ENCODE data around the gene MAPK1. TPM values are rescaled to one million over a fixed set of nuclear protein-coding genes. Genes with fewer than 3 reads are reported as not detected.

The MAPK1 gene
- total RNA-seq, 3 donors from 2014 or later = 126 to 131 (median 127) TPM

GRCh38 chr22:21739828-21740377, 127.5 kb downstream of the MAPK1 start:
- DNase-seq (no peak), ATAC-seq (no peak)
- Histone ChIP-seq H3K4me1 (ENCODE audit: low read depth) (peaks cover 3% of the 10 kb centered on the region), H3K36me3 (ENCODE audit: low read depth) (no peaks in the 10 kb centered on the region), H3K9me3 (no peaks in the 10 kb centered on the region), H3K4me3 (no peak overlapping the region)
- TF ChIP-seq CTCF (IDR thresholded peaks at IDR 0.05) = no peak
- intact Hi-C loops (cut with DNase I, micrococcal nuclease) = no loop called here

GRCh38 chr22:21738966-21739365, 128.5 kb downstream of the MAPK1 start:
- H3K36me3 ChIP-seq (ENCODE audit: low read depth) = no peaks in the 10 kb centered on the region
- ATAC-seq (no peak), DNase-seq (no peak)
- TF ChIP-seq CTCF (IDR thresholded peaks at IDR 0.05) = no peak
- no peaks in the 10 kb centered on the region for H3K9me3 ChIP-seq
- peaks cover 8% of the 10 kb centered on the region for H3K4me1 ChIP-seq (ENCODE audit: low read depth)
- H3K4me3 ChIP-seq = no peak overlapping the region
- intact Hi-C loops (cut with DNase I, micrococcal nuclease) = no loop called here

GRCh38 chr22:21738081-21738480, 129.4 kb downstream of the MAPK1 start:
- TF ChIP-seq CTCF (IDR thresholded peaks at IDR 0.05) = no peak
- ATAC-seq (no peak), DNase-seq (no peak)
- Histone ChIP-seq H3K4me1 (ENCODE audit: low read depth) (peaks cover 8% of the 10 kb centered on the region), H3K4me3 (no peak overlapping the region), H3K36me3 (ENCODE audit: low read depth) (no peaks in the 10 kb centered on the region), H3K9me3 (no peaks in the 10 kb centered on the region)
- intact Hi-C loops (cut with DNase I, micrococcal nuclease) = no loop called here

GRCh38 chr22:21736948-21737347, 130.5 kb downstream of the MAPK1 start:
- H3K4me1 ChIP-seq (ENCODE audit: low read depth) = peaks cover 8% of the 10 kb centered on the region
- DNase-seq (no peak), ATAC-seq (no peak)
- no peak for TF ChIP-seq CTCF (IDR thresholded peaks at IDR 0.05)
- H3K4me3 ChIP-seq = no peak overlapping the region
- no peaks in the 10 kb centered on the region for H3K9me3 ChIP-seq
- intact Hi-C loops (cut with DNase I, micrococcal nuclease) = no loop called here
- H3K36me3 ChIP-seq (ENCODE audit: low read depth) = no peaks in the 10 kb centered on the region

GRCh38 chr22:21736084-21736642, 131.3 kb downstream of the MAPK1 start:
- H3K36me3 ChIP-seq (ENCODE audit: low read depth) = no peaks in the 10 kb centered on the region
- TF ChIP-seq CTCF (IDR thresholded peaks at IDR 0.05) = no peak
- H3K4me3 ChIP-seq = no peak overlapping the region
- H3K9me3 ChIP-seq = no peaks in the 10 kb centered on the region
- DNase-seq (no peak), ATAC-seq (peak; percentile 28)
- intact Hi-C loops (cut with DNase I, micrococcal nuclease) = no loop called here
- peaks cover 8% of the 10 kb centered on the region for H3K4me1 ChIP-seq (ENCODE audit: low read depth)
